Endothelial cell of umbilical vein (primary cell): Measurements from ENCODE around the gene FRMD5. TPM values are rescaled to one million over a fixed set of nuclear protein-coding genes. Genes with fewer than 3 reads are reported as not detected.

Source experiments
- BruUV-seq: library from RNA; stranded (reverse); fragments of 400-500 nt; replicated peaks from 2 replicates; lab custom pipeline; 2021; lab: Mats Ljungman, UMichigan
- CTCF ChIA-PET: fragments of 300-600, 350-600 bp; sonication (Branson Sonifier 250); formaldehyde crosslinking; loops from one replicate; lab custom pipeline; 2021; ENCODE audit warnings: antibody characterized with exemption, inconsistent platforms; lab: Charles Lee
- POLR2A ChIA-PET: fragments of 300-600, 350-600 bp; sonication (Branson Sonifier 250); formaldehyde crosslinking; loops from one replicate; lab custom pipeline; 2021; ENCODE audit warnings: antibody characterized with exemption, inconsistent platforms; lab: Charles Lee
- DNase-seq: peaks from one replicate; pipeline ENCODE4 v3.0.0-alpha.2; 2011; ENCODE audit warnings: low read depth, low spot score
- FAIRE-seq: peaks from 2 replicates; lab custom pipeline; 2011; peaks lifted over from hg19 to GRCh38; lab: Jason Lieb, UNC
- H2AFZ ChIP-seq: 2 replicates; pipeline ENCODE4 v1.6.0; 2012; ENCODE audit warnings: low read depth, low read length, control low read depth, inconsistent platforms
- H3K27ac ChIP-seq: 2 replicates; pipeline ENCODE4 v1.5.1; 2011; ENCODE audit warnings: low read depth, mild to moderate bottlenecking, control low read depth, low read length, moderate library complexity; ENCODE audit not compliant: insufficient read depth
- H3K27me3 ChIP-seq, 2 experiments: 2 replicates each; pipeline versions ENCODE4 v1.6.0 to v1.6.1; 2011; ENCODE audit warnings: low read length in 2 of 2, mixed read lengths in 1 of 2; ENCODE audit not compliant: control insufficient read depth in 2 of 2, insufficient read depth in 2 of 2
- H3K36me3 ChIP-seq, 2 experiments: 2 replicates in 1 of 2; 3 replicates in 1 of 2; pipeline ENCODE4 v1.5.1; 2011; ENCODE audit warnings: low read length in 2 of 2, mild to moderate bottlenecking in 1 of 2, moderate library complexity in 1 of 2; ENCODE audit not compliant: control insufficient read depth in 2 of 2, insufficient read depth in 2 of 2; ENCODE audit errors: extremely low read depth in 1 of 2
- H3K4me1 ChIP-seq: 3 replicates; pipeline ENCODE4 v1.5.1; 2011; ENCODE audit warnings: mild to moderate bottlenecking, low read length; ENCODE audit not compliant: control insufficient read depth, insufficient read depth; ENCODE audit errors: extremely low read depth
- H3K4me2 ChIP-seq: 2 replicates; pipeline ENCODE4 v1.6.1; 2011; ENCODE audit warnings: low read length, control low read depth, mixed read lengths; ENCODE audit not compliant: insufficient read depth
- H3K4me3 ChIP-seq, 3 experiments: fragments of 200-600 bp in 1 of 3; sonication (generic), shearing (Covaris generic) in 1 of 3; replicated peaks in 1 of 3; 2 replicates each; pipeline ENCODE4 v1.5.1; 2011 to 2016; ENCODE audit warnings: control low read depth in 3 of 3, low read length in 3 of 3, mild to moderate bottlenecking in 2 of 3, inconsistent platforms in 1 of 3, low read depth in 1 of 3, moderate library complexity in 1 of 3; ENCODE audit not compliant: insufficient read depth in 1 of 3
- H3K79me2 ChIP-seq: 2 replicates; pipeline ENCODE4 v1.6.0; 2012; ENCODE audit warnings: low read length, inconsistent platforms; ENCODE audit not compliant: control insufficient read depth, insufficient read depth
- H3K9ac ChIP-seq: replicated peaks from 2 replicates; pipeline ENCODE3; 2011; ENCODE audit warnings: low read length, control low read depth; ENCODE audit not compliant: insufficient read depth; ENCODE audit errors: extremely low read depth
- H3K9me1 ChIP-seq: replicated peaks from 3 replicates; pipeline ENCODE4 v1.6.0; 2011; ENCODE audit warnings: mild to moderate bottlenecking, low read length; ENCODE audit not compliant: control insufficient read depth, insufficient read depth; ENCODE audit errors: extremely low read depth
- H3K9me3 ChIP-seq: replicated peaks from 2 replicates; pipeline ENCODE4 v1.5.1; 2012; ENCODE audit warnings: low read length, inconsistent platforms; ENCODE audit not compliant: control insufficient read depth, insufficient read depth
- H4K20me1 ChIP-seq: replicated peaks from 2 replicates; pipeline ENCODE3; 2011; ENCODE audit warnings: mild to moderate bottlenecking, low read length; ENCODE audit not compliant: control insufficient read depth, insufficient read depth; ENCODE audit errors: extremely low read depth
- EZH2 ChIP-seq: IDR thresholded peaks from 2 replicates; pipeline ENCODE4 v1.6.1; 2012; ENCODE audit warnings: borderline replicate concordance, low read depth, mild to moderate bottlenecking, moderate library complexity, low read length, inconsistent platforms; ENCODE audit not compliant: severe bottlenecking
- FOS ChIP-seq: IDR thresholded peaks from 2 replicates; pipeline ENCODE4 v1.6.1; 2011; ENCODE audit warnings: mild to moderate bottlenecking, low read length, moderate library complexity, borderline replicate concordance; ENCODE audit not compliant: insufficient read depth
- GATA2 ChIP-seq: IDR thresholded peaks from 2 replicates; pipeline ENCODE4 v1.7.0; 2011; ENCODE audit warnings: low read depth, mild to moderate bottlenecking, moderate library complexity, mixed read lengths, low read length; ENCODE audit not compliant: insufficient read length, insufficient read depth
- JUN ChIP-seq: IDR thresholded peaks from 2 replicates; pipeline ENCODE4 v1.6.1; 2011; ENCODE audit warnings: borderline replicate concordance, low read depth; ENCODE audit not compliant: insufficient read length, insufficient read depth
- MAX ChIP-seq: IDR thresholded peaks from 2 replicates; pipeline ENCODE4 v1.6.1; 2011; ENCODE audit not compliant: insufficient read depth, insufficient read length
- MYC ChIP-seq: IDR thresholded peaks from one replicate; pipeline ENCODE4 v1.6.1; 2011; ENCODE audit warnings: mild to moderate bottlenecking, low read depth, low read length
- POLR2A ChIP-seq: IDR thresholded peaks from 2 replicates; pipeline ENCODE4 v1.6.1; 2012; ENCODE audit warnings: low read depth, mild to moderate bottlenecking, control low read depth, low read length
- POLR2AphosphoS5 ChIP-seq: IDR thresholded peaks from 2 replicates; pipeline ENCODE4 v1.6.1; 2012; ENCODE audit warnings: low read depth, mild to moderate bottlenecking, control low read depth, low read length, moderate library complexity; ENCODE audit not compliant: insufficient read depth
- dilution Hi-C: fragments of 300-500 bp; cut with MboI; formaldehyde crosslinking; loops from one replicate; pipeline ENCODE4 v1.15.0; 2019; ENCODE audit warnings: low sequenced_read_pairs; ENCODE audit not compliant: extremely low pct_ligation_motif_present
- intact Hi-C: fragments of 100-400 bp; cut with micrococcal nuclease; formaldehyde crosslinking; loops from one replicate; pipeline ENCODE4 v1.10.0; 2022
- polyA plus RNA-seq, 4 experiments: library from polyadenylated mRNA; depleted of rRNA in 3 of 4; stranded (reverse) in 3 of 4; unstranded in 1 of 4; fragments of >200 nt; gene quantifications; 2 replicates each; pipeline versions ENCODE4 v1.2.1 to v1.2.3, GENCODE V29; 2011 to 2012; ENCODE audit warnings: missing spikeins in 1 of 4
- total RNA-seq: library from RNA; stranded (reverse); gene quantifications from 2 replicates; pipeline ENCODE4 v1.2.3, GENCODE V29; 2021
- TF ChIP-seq, protein P1 (sequence below), 2 donors: IDR thresholded peaks; 1 replicate in 1 of 2; 2 replicates in 1 of 2; pipeline ENCODE4 v1.5.1; 2011; ENCODE audit warnings: low read length in 2 of 2, mild to moderate bottlenecking in 2 of 2, moderate library complexity in 2 of 2, control low read depth in 1 of 2, inconsistent platforms in 1 of 2, low read depth in 1 of 2; ENCODE audit not compliant: insufficient read depth in 1 of 2; ENCODE audit errors: extremely low read depth in 1 of 2

The FRMD5 gene
- total and polyA plus RNA-seq, 2 donors (not counting 3 experiments of a cell fraction or from before 2014, with no cell fraction given): 16.7 to 20.2 TPM

DNA sequence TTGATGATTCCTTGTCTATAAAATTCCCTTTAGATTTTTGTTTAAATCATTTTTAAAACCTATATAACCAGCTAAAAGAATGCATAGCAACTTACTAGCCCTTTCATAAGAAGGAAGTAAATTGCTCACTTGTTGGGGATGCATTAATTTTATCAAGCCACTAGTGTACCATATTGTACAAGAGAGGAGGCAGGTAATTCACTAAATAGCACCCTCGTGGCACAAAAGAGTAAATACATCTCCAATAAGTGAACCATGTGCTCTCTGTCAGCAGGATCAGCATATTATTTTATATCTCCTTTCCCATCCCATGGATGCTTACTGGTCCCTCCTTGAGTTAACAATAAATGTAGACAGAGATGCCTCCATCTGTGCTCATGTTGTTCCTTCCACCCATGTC lies 34.3 kb downstream of the FRMD5 start:
- H3K27me3 ChIP-seq: no peaks in the 10 kb centered on the region
- no peak overlapping the region for H2AFZ ChIP-seq
- intact Hi-C loops (no loop called here), dilution Hi-C loops (no loop called here)
- H3K4me2 ChIP-seq: no peak overlapping the region
- no peak overlapping the region for H3K9ac ChIP-seq
- ChIA-PET CTCF (interaction anchor here (1.1 kb wide), 1 partner anchor 94 kb away, joined by 3 read pairs; no protein-coding TSS in a partner anchor), POLR2A (no interaction called here)
- no peak for TF ChIP-seq FOS
- no peak for TF ChIP-seq MYC
- TF ChIP-seq MAX: no peak
- TF ChIP-seq, protein P1, sequence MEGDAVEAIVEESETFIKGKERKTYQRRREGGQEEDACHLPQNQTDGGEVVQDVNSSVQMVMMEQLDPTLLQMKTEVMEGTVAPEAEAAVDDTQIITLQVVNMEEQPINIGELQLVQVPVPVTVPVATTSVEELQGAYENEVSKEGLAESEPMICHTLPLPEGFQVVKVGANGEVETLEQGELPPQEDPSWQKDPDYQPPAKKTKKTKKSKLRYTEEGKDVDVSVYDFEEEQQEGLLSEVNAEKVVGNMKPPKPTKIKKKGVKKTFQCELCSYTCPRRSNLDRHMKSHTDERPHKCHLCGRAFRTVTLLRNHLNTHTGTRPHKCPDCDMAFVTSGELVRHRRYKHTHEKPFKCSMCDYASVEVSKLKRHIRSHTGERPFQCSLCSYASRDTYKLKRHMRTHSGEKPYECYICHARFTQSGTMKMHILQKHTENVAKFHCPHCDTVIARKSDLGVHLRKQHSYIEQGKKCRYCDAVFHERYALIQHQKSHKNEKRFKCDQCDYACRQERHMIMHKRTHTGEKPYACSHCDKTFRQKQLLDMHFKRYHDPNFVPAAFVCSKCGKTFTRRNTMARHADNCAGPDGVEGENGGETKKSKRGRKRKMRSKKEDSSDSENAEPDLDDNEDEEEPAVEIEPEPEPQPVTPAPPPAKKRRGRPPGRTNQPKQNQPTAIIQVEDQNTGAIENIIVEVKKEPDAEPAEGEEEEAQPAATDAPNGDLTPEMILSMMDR (IDR thresholded peaks at IDR 0.05; ENCODE audit: extremely low read depth in 1 of 2, insufficient read depth in 1 of 2, low read depth in 1 of 2, low read length in 2 of 2): no peak
- TF ChIP-seq POLR2AphosphoS5: no peak
- no peak for TF ChIP-seq POLR2A
- TF ChIP-seq JUN: no peak
- TF ChIP-seq EZH2: no peak
- no peak for TF ChIP-seq GATA2
- no TSS peak for BruUV-seq
- FAIRE-seq (no peak), DNase-seq (no peak)
- peaks cover 2% of the 10 kb centered on the region for H3K79me2 ChIP-seq
- H3K4me1 ChIP-seq: peaks cover 28% of the 10 kb centered on the region
- H3K4me3 ChIP-seq: no peak overlapping the region
- no peaks in the 10 kb centered on the region for H3K9me1 ChIP-seq
- no peaks in the 10 kb centered on the region for H4K20me1 ChIP-seq
- peaks cover 2 to 4% of the 10 kb centered on the region in 2 experiments for H3K36me3 ChIP-seq
- no peak overlapping the region for H3K27ac ChIP-seq
- H3K9me3 ChIP-seq: no peaks in the 10 kb centered on the region
